CD1c-positive myeloid dendritic cell (primary cell): Measurements from ENCODE around the gene CCDC27.

Source experiments
- DNase-seq: peaks from one replicate; pipeline ENCODE4 v3.0.0-alpha.2; 2016; ENCODE audit errors: extremely low spot score

CCDC27 gene

DNA sequence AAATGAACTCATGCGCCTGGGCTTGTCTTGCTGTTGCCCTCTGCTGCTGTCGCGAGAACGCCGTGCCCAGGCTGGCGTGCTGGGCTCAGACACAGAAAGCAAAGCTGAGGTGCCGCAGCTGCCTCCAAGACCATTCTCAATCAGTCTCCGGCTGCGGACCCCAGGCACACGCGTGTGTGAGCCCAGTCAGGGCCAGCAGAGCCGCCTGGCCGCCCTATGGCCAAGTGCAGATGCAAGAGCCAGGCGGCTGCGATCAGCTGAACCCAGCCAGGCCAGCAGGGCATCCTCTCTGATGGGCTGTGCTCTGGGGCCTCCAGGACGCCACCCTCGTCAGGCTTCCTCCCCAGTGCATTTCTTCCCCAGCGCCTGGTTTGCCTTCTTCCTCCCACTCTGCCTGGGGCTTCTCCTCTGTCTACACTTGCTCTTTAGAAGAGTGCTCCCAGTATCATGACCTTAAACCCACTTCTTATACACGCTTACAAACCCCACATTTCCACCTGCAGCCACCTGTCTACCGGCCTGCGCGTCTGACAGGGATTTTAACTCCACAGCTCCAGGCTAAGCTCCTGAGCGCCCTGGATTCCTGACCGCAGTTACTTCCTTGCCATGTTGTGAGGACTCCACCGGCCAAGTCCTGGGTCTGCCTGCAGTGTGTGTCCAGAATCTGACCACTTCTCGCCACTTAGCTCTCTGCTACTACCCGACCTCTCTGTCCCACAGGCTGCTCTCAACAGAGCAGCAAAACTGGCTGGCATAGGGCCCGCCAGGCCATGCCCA is 65.8 kb downstream of the CCDC27 start:
- DNase-seq: no peak

DNA sequence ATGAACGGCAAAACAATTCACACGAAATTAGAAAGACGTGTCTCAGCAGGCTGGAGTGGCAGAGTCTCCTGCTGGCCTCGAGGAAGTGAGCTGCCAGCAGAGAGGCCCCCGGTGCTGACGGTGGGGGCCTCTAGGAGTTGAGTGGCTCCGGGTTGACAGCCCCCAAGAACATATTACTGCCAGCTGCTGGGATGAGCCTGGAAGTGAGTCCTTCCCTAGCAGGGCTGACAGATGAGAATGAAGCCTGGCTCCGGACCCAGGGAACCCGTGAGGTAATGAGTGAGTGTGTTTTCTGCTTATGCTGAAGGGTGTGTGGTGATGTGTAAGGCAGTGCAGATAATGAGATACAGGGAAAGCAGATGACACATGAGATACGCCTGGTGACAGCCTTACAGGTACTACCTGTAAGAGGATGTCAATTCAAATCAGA is 67.5 kb downstream of the CCDC27 start:
- DNase-seq: no peak

DNA sequence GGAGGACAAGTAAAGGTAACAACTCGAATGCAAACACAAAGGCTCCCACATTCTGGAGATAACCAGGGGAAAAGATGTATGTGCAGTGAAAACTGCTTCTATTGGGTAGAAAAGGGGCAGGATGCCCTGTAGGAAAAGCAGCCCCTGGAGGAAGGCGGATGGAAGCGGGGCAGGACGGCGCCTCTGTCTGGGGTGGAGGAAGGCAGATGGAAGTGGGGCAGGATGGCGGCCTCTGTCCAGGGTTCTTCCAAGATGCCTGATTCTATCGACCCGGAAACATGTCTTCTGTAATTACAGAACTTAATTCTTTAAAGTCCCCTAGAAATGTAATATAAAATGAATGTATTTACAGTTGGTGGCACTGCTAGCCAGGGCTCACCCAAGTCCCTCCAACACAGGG is 68.1 kb downstream of the CCDC27 start:
- DNase-seq: no peak

DNA sequence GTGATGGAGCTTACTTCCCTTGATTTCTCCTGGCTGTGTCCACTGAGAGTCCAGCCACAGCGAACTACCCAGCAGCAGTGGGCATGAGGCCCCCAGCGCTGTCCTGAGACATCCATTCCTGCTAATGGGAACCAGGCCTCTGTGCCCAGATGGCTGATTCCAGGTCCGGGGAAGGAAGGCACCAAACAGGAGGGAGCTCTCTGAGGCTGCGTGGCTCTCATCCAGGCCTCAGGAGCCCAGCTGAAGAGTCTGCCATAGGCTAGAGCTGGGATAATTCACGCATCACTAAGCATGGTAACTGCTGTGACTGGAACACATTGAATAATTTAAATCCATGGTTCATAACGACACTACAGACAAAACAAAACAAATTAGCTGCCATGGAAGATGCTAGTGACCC is 68.8 kb downstream of the CCDC27 start:
- DNase-seq: no peak
